SH-SY5Y (cell line): ENCODE results near the gene IRF7.

ENCODE experiments used
- GATA2 ChIP-seq: IDR thresholded peaks from 2 replicates; pipeline ENCODE4 v1.6.1; 2011; ENCODE audit warnings: mild to moderate bottlenecking, low read depth, low read length
- GATA3 ChIP-seq: IDR thresholded peaks from 2 replicates; pipeline ENCODE4 v1.6.1; 2011; ENCODE audit warnings: low read depth, mild to moderate bottlenecking, low read length, moderate library complexity

GRCh38 chr11:614623-615503 lies 887 bp downstream of the IRF7 start:
- no peak for TF ChIP-seq GATA3
- no peak for TF ChIP-seq GATA2
